Astrocyte (in vitro differentiated cells and primary cell): ENCODE measurements around the gene SHISAL1. TPM values are rescaled to one million over a fixed set of nuclear protein-coding genes. Genes with fewer than 3 reads are reported as not detected.

Source experiments
- DNase-seq: peaks from one replicate; pipeline ENCODE4 v3.0.0-alpha.2; 2010; ENCODE audit warnings: low read depth
- FAIRE-seq: peaks from 2 replicates; lab custom pipeline; 2011; peaks lifted over from hg19 to GRCh38; lab: Jason Lieb, UNC
- H2AFZ ChIP-seq: 2 replicates; pipeline ENCODE4 v1.6.0; 2012; ENCODE audit warnings: low read depth, low read length, inconsistent platforms
- H3K27ac ChIP-seq: 2 replicates; pipeline ENCODE4 v1.5.1; 2011; ENCODE audit warnings: low read depth, low read length, inconsistent platforms
- H3K27me3 ChIP-seq: 2 replicates; pipeline ENCODE4 v1.6.0; 2011; ENCODE audit warnings: low read length, inconsistent platforms; ENCODE audit not compliant: insufficient read depth
- H3K36me3 ChIP-seq: 2 replicates; pipeline ENCODE4 v1.5.1; 2011; ENCODE audit warnings: low read length, inconsistent platforms; ENCODE audit not compliant: insufficient read depth
- H3K4me1 ChIP-seq: 2 replicates; pipeline ENCODE4 v1.5.1; 2011; ENCODE audit warnings: low read length, inconsistent platforms; ENCODE audit not compliant: insufficient read depth
- H3K4me2 ChIP-seq: 2 replicates; pipeline ENCODE4 v1.6.0; 2012; ENCODE audit warnings: low read length, inconsistent platforms
- H3K4me3 ChIP-seq: 2 replicates; pipeline ENCODE4 v1.5.1; 2011; ENCODE audit warnings: low read depth, mild to moderate bottlenecking, low read length, inconsistent platforms; ENCODE audit not compliant: insufficient read depth
- H3K79me2 ChIP-seq: 2 replicates; pipeline ENCODE4 v1.6.0; 2012; ENCODE audit warnings: mild to moderate bottlenecking, low read length, inconsistent platforms; ENCODE audit not compliant: insufficient read depth
- H3K9ac ChIP-seq: 2 replicates; pipeline ENCODE4 v1.6.0; 2012; ENCODE audit warnings: mild to moderate bottlenecking, low read length, inconsistent platforms
- H3K9me3 ChIP-seq: 2 replicates; pipeline ENCODE4 v1.5.1; 2012; ENCODE audit warnings: low read depth, mild to moderate bottlenecking, low read length, inconsistent platforms; ENCODE audit not compliant: insufficient read depth
- H4K20me1 ChIP-seq: 2 replicates; pipeline ENCODE4 v1.6.0; 2012; ENCODE audit warnings: low read length, inconsistent platforms; ENCODE audit not compliant: insufficient read depth
- H3K27ac Mint-ChIP-seq: one replicate; pipeline ENCODE4 v1.8.0; 2021; ENCODE audit warnings: mild to moderate bottlenecking, mixed read lengths; ENCODE audit not compliant: unreplicated experiment
- H3K27me3 Mint-ChIP-seq: one replicate; pipeline ENCODE4 v1.8.0; 2021; ENCODE audit warnings: low read depth, mixed read lengths; ENCODE audit not compliant: unreplicated experiment
- H3K36me3 Mint-ChIP-seq: one replicate; pipeline ENCODE4 v1.8.0; 2021; ENCODE audit warnings: low read depth, mixed read lengths; ENCODE audit not compliant: unreplicated experiment
- H3K4me1 Mint-ChIP-seq: one replicate; pipeline ENCODE4 v1.8.0; 2021; ENCODE audit warnings: low read depth, mixed read lengths; ENCODE audit not compliant: unreplicated experiment
- H3K4me3 Mint-ChIP-seq: one replicate; pipeline ENCODE4 v1.8.0; 2021; ENCODE audit warnings: mild to moderate bottlenecking, moderate library complexity, mixed read lengths; ENCODE audit not compliant: unreplicated experiment
- H3K9me3 Mint-ChIP-seq: one replicate; pipeline ENCODE4 v1.8.0; 2021; ENCODE audit warnings: mild to moderate bottlenecking, mixed read lengths; ENCODE audit not compliant: unreplicated experiment
- EZH2 ChIP-seq: IDR thresholded peaks from 2 replicates; pipeline ENCODE4 v1.6.1; 2012; ENCODE audit warnings: mild to moderate bottlenecking, low read length, inconsistent platforms; ENCODE audit not compliant: insufficient read depth
- total RNA-seq: library from RNA; stranded (reverse); gene quantifications from 2 replicates; pipeline ENCODE4 v1.2.1, GENCODE V29; 2021
- TF ChIP-seq, protein P1 (sequence below): IDR thresholded peaks from 2 replicates; pipeline ENCODE4 v1.5.1; 2011; ENCODE audit warnings: low read depth, mild to moderate bottlenecking, inconsistent platforms, low read length, moderate library complexity; ENCODE audit not compliant: insufficient read depth

SHISAL1 gene
- total RNA-seq, 1 donor from 2014 or later = 0.36 TPM

- H3K4me3 Mint-ChIP-seq = no peak overlapping the region
- no peak overlapping the region for H2AFZ ChIP-seq
- no peak overlapping the region for H3K4me2 ChIP-seq
- no peak for DNase-seq
- no peaks in the 10 kb centered on the region for H3K9me3 Mint-ChIP-seq
- H3K36me3 Mint-ChIP-seq = no peaks in the 10 kb centered on the region
- H3K4me3 ChIP-seq = no peak overlapping the region
- H3K27me3 Mint-ChIP-seq = peaks cover 40% of the 10 kb centered on the region
- no peak for TF ChIP-seq EZH2
- TF ChIP-seq, protein P1, sequence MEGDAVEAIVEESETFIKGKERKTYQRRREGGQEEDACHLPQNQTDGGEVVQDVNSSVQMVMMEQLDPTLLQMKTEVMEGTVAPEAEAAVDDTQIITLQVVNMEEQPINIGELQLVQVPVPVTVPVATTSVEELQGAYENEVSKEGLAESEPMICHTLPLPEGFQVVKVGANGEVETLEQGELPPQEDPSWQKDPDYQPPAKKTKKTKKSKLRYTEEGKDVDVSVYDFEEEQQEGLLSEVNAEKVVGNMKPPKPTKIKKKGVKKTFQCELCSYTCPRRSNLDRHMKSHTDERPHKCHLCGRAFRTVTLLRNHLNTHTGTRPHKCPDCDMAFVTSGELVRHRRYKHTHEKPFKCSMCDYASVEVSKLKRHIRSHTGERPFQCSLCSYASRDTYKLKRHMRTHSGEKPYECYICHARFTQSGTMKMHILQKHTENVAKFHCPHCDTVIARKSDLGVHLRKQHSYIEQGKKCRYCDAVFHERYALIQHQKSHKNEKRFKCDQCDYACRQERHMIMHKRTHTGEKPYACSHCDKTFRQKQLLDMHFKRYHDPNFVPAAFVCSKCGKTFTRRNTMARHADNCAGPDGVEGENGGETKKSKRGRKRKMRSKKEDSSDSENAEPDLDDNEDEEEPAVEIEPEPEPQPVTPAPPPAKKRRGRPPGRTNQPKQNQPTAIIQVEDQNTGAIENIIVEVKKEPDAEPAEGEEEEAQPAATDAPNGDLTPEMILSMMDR = no peak
- H3K9me3 ChIP-seq = no peaks in the 10 kb centered on the region
- H3K9ac ChIP-seq = no peak overlapping the region
- H3K79me2 ChIP-seq = no peaks in the 10 kb centered on the region
- FAIRE-seq = no peak
- H3K27ac Mint-ChIP-seq = no peak overlapping the region
- H3K4me1 ChIP-seq = peaks cover 11% of the 10 kb centered on the region
- peaks cover 6% of the 10 kb centered on the region for H4K20me1 ChIP-seq
- no peak overlapping the region for H3K27ac ChIP-seq
- no peaks in the 10 kb centered on the region for H3K36me3 ChIP-seq
- H3K27me3 ChIP-seq = peaks cover 22% of the 10 kb centered on the region
- H3K4me1 Mint-ChIP-seq = peaks cover 3% of the 10 kb centered on the region
These were observed 20.2 kb upstream of the SHISAL1 start for GRCh38 chr22:44332946-44333345.

- Mint-ChIP-seq H3K27me3 (peaks cover 48% of the 10 kb centered on the region), H3K36me3 (no peaks in the 10 kb centered on the region), H3K27ac (no peak overlapping the region), H3K4me3 (peak overlapping the region; percentile 80), H3K9me3 (no peaks in the 10 kb centered on the region), H3K4me1 (no peaks in the 10 kb centered on the region)
- Histone ChIP-seq H2AFZ (no peak overlapping the region), H3K79me2 (no peaks in the 10 kb centered on the region), H3K27me3 (peaks cover 22% of the 10 kb centered on the region), H3K4me2 (peak overlapping the region; percentile 85), H3K4me3 (no peak overlapping the region), H3K27ac (no peak overlapping the region), H4K20me1 (peaks cover 6% of the 10 kb centered on the region), H3K4me1 (peaks cover 6% of the 10 kb centered on the region), H3K36me3 (no peaks in the 10 kb centered on the region), H3K9ac (peak overlapping the region; percentile 56), H3K9me3 (no peaks in the 10 kb centered on the region)
- no peak for FAIRE-seq
- TF ChIP-seq EZH2 = peak; percentile 17
- TF ChIP-seq, protein P1 = no peak
- no peak for DNase-seq
These were observed 19.3 kb upstream of the SHISAL1 start for GRCh38 chr22:44331881-44332714.
